Stimulated activated CD8-positive, alpha-beta memory T cell treated with anti-CD3 and anti-CD28 coated beads, Interleukin-2, amount 100 ng/mL, for 1 hour (primary cell): Measurements from ENCODE around the gene ALAS1.
"Not testable (repeated sequence)": the region's sequence is repeated elsewhere in the genome, so short reads cannot be mapped to it uniquely, and the experiment has no call there.

ENCODE experiments used
- DNase-seq, 2 donors: peaks; one replicate each; pipeline ENCODE4 v3.0.0-alpha.2; 2020; ENCODE audit warnings: low read depth in 2 of 2

Gene ALAS1

DNA sequence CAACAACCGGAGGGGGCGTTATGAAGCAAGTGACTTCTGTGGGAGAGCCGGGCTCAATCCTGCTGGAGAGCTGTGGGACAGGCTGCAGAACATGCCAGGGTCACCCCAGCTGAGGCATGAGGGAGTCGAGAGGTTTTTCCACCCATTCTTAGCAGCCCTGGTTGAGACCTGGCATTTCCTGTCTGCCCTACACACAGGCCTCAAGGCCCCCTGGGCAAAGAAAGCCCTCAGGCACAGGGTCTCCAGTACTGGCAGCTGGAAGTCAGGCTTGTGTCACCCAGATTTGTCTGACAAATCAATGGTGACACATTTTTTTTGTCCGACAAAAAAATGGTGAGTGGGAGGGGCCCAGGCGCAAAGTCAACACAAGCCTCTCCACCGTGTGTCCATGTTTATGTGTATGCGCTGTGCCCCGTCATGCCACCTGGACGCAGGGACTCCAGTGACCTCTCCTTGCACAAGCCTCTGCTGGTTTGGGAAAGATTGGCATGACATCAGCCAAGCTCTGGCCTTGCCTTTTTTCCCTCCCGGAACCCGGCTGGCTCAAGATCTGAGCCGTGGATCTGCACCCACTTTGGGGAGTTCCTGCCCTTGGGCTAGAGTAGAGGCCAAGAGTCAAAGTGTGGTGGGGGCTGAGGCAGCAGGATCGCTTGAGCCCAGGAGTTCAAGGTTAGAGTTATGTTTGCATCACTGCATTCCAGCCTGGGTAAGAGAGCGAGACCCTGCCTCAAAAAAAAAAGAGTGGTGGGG is 20.8 kb upstream of the ALAS1 start:
- no peak for DNase-seq

DNA sequence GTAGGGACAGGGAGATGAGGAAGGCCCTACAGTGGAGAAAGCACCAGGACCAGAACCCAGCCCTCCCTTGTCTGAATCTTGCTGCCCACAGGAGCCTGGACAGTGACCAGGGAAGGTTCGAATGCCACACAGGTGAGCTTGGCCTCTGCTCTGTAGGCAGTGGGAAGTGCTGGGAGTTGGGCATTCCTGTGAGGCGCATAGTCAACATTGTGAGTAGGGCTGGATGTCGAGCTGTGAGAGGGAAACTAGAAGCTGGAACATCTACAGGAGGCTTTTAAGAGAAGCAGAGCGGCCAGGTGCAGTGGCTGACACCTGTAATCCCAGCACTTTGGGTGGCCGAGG is 20.3 kb upstream of the ALAS1 start:
- DNase-seq = no peak

DNA sequence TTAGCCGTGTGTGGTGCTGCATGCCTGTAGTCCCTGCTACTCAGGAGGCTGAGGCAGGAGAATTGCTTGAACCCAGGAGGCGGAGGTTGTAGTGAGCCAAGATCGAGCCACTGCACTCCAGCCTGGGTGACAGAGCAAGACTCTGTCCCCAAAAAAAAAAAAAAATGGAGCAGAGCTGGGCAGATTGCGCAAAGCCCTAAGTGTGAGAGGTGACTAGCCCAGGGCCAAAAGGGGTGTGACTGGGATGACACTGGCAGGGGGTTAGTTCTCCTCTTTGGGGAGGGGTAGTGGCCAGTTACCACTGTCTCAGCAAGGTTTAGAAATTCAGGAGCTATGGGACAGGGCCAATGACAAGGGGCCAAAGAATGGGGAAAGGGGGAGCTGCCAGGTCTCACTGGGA is 19.8 kb upstream of the ALAS1 start:
- not testable (repeated sequence) for DNase-seq

DNA sequence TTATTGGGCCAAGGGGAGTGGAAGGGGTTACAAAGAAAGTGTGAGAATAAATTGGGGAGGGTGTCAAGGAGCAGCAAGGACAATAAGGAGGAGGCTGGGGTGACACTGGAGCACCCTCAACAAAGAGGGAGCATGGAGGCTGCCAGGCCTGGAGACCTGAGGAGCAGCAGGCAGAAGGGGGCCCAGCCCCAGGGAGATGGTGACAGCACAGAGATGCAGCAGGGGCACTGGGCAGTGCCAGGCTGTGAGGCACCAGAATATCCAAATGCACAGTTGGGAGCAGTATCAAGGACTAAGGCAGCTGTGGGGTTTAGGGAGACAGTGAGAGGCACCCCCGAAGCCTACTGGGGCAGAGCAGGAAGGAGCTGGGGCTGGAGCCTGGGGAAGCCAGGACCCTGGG is 19.4 kb upstream of the ALAS1 start:
- no peak for DNase-seq

DNA sequence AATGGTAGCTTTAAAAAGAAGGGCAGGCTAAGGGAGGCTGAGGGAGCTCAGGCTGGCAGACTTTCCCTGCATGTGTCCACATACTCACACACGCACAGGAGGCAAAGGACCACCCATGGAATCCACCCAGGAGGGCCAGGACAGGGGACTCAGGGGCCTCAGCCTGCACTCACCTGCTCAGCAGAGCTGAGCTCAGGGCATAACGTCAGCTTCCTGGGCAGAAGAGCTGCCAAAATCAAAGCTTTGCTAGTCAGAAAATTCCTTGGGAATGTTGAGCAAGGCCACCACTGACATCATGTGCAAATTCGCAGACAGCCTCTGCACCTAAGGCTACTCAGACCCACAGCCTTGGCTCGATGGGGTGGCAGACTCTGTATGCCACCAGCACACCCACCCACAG is 16.4 kb upstream of the ALAS1 start:
- DNase-seq = no peak

DNA sequence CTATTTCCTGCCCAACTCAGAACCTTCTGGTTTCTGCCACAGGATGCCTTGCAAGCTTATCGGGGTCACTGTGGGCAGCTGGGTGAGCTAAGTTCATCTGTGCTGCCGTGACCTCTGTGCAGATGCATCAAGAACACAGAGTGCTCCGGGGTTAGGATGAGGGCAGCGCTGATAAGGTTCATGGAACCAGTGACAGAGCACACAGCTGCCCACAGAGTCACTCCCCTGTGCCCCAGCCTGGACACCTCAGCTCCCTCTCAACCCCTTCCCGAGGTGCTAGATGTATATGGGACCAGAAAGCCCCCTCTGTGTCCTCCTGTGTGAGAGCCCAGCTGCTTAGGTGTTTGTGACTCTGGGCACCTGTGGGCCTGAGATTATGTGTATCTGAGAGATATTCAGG is 15.8 kb upstream of the ALAS1 start:
- DNase-seq = no peak

DNA sequence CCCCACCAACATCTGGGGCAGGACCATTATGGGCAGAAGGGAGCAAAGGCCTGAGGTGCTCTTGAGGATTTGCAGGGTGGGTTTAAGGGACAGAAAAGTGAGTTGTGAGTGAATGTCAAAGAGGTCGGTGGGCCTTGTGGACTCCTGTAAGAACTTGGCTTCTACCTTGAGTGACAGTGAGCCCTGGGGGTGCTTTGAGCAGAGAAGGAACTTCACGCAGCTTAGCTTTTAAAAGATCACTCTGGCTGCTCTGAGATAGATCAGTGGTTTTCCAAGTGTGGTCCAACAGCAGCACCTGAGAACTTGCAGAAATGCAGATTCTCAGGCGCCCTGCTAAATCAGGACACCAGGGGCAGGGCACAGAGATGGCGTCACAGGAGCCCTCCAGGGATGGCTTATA is 15.3 kb upstream of the ALAS1 start:
- no peak for DNase-seq

DNA sequence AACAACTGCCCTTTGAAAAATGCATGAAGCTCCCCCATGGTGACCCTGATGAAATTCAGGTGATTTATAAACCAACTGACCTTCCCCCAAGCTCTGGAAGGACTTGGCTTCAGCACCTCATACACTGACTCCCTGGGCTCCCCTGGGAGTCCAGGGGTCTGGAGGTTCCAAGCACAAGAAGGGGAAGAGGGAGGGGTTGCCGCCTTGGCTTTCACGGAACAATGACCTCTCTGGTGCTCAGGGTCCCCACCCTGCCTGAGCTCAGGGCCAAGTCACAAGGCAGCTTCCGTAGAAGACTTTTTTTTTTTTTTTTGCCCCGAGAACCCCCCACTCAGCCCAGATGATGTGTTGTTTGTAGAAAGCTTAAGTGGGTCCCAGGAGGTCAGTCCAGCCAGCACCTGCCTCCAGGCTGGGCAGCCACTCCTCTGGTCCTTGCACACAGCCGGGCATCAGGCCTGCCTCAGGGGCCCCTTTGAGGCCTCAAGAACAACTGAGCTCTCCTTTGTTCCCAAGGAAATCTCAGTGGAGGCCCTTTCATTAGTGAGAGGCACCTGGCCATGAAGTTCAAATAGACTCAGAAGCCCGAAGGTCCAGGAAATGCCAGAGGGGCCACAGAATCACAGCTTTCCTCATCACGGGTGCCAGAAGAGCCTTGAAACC is 14.0 kb upstream of the ALAS1 start:
- DNase-seq = no peak

DNA sequence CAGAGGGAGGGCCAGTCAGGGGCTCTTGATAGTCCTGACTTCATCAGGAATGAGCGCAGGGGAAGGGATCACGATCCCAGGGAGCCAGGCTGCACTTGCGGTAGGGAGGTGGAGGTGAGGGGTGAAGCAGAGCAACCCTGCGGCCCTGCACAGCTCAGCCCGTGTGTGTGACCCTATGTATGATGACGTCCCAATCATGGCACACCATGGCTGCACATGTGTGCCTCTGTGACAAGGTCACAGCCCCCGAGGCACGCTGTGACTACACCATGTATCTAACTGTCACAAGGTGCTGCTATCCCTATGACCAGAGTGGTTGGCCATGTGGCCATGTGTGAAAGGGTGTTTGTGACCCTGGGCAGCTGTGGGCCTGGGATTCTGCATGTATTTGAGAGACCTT is 13.3 kb upstream of the ALAS1 start:
- no peak for DNase-seq

DNA sequence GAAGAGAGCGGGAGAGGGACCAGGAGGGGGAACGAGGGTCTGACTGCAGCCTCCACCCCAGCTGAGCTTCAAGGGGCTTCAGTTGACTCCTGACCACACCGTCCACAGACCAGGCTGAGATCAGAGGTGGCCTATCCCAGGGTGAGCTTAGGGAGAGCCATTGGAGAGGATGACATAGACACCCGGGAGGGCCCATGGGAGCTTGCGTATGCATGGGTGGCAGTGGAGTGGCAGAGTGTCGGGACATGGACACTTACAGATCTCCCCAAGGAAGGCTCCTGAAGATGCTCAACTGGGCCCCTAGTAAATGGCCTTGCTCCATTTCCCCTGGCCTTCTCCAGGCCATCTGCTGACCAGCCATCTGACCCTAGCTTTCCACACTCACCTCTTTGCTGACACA is 12.6 kb upstream of the ALAS1 start:
- no peak for DNase-seq

DNA sequence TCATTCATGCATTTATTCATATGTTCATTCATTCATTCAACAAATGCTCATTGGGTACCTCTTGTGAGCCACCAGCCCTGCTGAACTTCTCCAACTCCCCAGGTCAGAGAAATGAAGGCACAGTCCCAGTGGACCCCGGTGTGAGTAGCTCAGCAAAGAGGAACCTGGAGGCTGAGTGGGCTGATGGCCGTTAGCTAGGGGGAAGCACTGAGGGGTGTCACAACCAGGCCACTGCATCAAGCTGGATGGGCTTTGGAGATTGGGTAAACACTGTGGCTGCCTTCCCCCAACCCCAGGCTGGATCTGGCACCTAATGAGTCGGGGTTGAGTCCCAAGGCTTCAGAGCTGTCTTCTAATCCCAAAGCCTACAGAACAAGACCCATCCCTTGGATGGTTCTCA is 12.1 kb upstream of the ALAS1 start:
- DNase-seq = no peak

DNA sequence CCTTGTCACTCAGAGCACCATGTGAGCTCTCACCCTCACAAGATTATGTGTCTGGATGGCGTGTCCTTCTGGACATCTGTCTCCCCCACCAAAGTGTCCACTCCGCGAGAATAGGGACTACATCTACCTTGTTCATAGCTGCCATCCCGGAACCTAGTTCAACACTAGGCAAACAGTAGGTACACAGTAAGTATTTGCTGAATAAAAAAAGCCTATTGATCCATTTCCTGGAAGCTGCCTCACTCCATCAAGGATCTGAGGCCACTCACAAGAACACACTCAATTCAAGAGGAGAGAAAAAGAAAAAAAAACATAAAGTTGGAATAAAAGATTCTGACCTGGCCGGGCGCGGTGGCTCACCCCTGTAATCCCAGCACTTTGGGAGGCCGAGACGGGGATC is 11.2 kb upstream of the ALAS1 start:
- DNase-seq = no peak

DNA sequence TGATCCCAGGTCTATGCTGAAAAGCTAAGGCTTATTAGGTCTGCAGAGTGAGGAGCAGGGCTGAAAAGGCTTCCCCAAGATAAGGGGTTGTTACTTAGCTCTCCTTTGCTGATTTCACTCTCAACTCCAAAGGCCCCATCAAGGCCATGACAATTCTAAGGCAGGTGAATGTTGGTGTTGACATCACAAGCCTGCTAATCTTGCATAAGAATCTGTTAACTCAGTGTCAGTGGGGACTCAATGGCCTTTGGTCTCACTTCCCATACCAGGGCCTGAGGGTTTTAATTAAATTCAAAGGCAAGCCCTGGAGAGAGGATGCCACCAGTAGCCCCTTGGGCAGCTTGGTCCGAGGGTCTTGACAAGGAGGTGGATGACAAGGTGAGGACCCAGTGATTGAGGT is 9.4 kb upstream of the ALAS1 start:
- no peak for DNase-seq

DNA sequence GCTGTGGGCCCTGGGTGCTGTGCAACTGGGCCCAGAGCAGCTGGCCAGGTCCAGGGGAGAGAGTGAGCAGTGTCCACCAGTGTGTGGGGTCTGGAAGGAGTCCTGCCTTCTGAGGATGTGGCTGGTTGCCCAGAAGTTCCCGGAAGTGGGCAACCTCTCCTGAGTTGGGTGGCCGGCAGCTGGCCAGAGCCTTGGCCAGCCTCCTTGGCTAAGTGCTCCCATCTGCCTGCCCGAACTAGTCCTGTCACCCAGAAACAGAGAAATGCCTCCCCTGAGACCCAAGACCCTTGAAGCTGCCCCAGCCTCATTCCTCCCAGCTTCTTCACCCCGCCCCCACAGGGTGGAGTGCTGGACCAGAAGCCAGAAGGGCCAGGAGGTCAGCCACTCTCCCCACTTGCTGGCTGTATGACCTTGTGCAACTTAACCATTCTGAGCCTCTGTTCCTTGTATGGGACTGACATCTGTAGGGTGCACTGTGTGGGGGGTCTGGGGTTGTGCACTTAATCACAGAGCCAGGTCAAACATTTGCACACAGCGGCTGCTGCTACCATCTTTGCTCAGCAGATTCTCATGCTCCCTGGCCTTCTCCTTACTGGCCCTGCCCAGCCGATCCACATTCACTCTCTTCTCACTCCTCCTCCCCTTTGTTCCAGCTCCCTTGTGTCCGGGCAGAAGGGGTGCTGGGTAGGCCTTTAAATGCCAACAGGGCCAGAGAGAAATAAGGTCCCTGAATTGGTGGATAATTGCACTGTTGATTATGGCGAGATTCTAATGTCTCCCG is 7.5 kb upstream of the ALAS1 start:
- no peak for DNase-seq

DNA sequence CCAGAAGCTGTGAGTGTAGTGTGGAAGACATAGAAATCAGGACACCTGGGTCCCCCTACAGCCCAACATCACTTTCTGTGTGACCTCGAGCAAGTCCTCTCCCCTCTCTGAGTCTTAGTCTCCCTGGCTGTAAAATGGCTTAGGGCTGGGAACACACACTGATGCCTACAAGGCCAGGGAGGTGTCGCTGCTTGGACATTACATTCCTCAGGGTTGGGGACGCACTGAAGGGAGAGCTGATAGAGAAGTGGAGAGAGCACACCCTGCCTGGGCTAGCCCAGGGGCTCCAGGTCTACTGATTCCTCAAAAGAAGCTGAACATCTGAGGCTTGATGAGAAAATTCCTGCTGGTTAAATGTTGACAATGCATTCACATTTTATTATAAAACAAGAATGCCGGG is 6.3 kb upstream of the ALAS1 start:
- DNase-seq = no peak

DNA sequence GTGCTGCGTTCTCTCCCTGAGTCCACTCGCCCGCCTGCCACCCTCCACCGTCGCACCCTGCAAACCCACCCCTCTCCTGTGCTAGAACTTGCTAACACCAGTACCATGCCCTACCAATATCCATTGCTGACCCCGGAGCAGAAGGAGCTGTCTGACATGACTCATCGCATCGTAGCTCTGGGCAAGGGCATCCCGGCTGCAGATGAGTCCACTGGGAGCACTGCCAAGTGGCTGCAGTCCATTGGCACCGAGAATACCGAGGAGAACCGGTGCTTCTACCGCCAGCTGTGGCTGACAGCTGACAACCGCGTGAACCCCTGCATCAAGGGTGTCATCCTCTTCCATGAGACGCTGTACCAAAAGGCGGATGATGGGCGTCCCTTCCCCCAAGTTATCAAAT is 4.9 kb upstream of the ALAS1 start:
- DNase-seq = no peak

DNA sequence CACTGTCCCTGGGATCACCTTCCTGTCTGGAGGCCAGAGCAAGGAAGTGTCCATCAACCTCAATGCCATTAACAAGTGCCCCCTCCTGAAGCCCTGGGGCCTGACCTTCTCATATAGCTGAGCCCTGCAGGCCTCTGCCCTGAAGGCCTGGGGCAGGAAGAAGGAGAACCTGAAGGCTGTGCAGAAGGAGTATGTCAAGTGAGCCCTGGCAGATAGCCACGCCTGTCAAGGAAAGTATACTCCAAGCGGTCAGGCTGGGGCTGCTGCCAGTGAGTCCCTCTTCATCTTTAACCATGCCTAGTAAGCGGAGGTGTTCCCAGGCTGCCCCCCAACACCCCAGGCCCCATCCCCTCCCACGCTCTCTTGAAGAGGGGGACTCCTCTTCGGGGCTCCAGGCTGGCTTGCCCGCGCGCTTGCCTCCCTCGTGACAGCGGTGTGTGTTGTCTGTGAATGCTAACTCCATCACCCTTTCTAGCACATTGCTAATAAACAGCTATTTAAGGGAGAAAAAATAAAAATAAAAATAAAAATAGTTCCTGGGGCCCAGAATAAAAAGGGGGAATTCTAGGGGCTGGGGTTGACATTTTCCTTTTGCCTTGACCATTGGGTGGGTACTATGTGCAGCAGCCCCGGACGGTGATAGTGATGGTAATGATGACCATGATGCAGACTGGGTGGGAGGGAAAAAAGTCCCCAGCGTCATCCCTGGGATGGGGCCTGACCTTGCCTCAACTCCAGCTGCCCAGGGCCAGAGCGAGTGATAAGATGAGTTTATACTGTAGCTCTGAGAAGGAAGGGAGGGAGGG is 3.3 kb upstream of the ALAS1 start:
- no peak for DNase-seq

DNA sequence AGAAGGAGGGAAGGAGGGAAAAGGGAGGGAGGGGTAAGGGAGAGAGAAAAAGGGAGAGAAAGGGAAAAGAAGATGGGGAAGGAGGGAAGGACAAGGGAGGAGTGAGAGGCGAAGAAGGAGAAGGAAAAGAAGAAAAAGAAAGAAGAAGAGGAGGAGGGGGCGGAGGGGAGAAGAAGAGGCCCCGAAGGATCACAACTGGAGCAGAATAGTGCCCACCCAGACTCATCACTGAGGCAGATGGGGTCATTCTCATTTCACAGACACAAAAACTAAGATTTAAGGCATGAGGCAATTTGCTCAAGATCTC is 2.7 kb upstream of the ALAS1 start:
- no peak for DNase-seq

DNA sequence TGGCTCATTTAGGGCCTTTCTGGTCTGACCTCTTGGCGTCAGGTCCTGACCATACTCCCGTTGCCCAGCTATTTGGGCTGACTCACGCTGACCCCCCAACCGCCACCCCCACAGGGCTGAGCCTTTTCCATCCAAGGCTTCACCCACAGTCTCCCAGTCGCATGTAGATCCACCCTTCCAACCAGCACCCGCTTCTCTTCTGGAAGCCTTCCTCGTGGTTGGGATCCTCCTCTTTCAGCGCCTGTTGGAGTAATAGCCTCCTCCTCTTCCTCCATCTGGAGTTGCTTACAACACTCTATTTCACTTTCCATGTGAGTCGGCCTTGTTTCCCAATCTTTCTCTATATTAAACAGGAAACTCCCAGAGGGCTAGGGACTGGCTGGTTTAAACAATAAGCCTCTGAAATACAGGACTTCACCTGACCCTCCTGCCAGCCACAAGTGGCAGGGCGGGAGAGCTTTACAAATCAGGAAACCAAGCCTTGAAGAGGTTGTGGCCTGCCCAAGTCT is 2.1 kb upstream of the ALAS1 start:
- no peak for DNase-seq

DNA sequence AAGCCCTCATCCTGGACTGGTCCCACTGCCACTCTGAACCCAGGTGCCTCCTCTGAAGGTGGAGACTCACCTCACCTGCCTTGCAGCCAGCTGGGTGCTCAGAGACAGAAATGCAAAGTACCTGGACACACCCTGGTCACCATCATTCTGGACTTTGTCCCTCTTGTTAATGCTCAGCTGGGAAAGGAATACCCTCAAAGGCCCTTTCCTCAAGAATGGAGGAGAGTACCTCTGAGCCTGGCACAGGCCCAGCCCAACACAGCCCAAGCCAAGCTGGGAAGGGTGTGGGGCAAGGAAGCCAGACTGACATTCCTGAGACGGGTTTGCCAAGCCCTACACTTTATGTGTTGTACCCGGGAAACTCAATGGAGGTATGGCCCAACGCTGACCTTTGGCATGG is 983 bp upstream of the ALAS1 start:
- no peak for DNase-seq

DNA sequence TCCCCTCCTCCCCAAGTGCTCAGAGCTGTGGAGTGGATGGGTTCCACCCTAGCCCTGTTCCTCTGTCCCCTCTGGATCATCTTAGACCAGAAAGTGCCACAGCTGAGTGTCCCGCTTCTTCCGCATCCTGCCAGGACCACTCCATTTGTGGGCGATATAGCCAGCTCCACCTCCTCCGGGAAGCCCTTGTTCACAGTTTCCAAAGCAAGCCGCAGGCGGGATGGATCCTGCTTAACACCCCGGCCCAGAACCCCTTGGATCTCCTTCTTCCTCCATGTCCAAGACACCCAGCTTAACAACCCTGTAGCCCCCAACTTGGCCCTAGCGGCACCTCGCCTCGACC is 490 bp upstream of the ALAS1 start:
- no peak for DNase-seq
